HCT116 (cell line): ENCODE data around the gene TGFBR3. TPM values are rescaled to one million over a fixed set of nuclear protein-coding genes. Genes with fewer than 3 reads are reported as not detected.
"Not testable (repeated sequence)": the region's sequence is repeated elsewhere in the genome, so short reads cannot be mapped to it uniquely, and the experiment has no call there.

Source experiments
- ATAC-seq: fragments of 200-7000 bp; cut with Tn5 transposase; 2 replicates; pipeline ENCODE4 v1.9.1; 2020; ENCODE audit warnings: mild to moderate bottlenecking, moderate library complexity
- BruUV-seq: library from RNA; stranded (reverse); fragments of 400-500 nt; replicated peaks from 2 replicates; lab custom pipeline; 2021; lab: Mats Ljungman, UMichigan
- CTCF ChIA-PET: fragments of 300-600 bp; sonication (Branson Sonifier 250); formaldehyde crosslinking; loops from one replicate; lab custom pipeline; 2021; ENCODE audit warnings: antibody characterized with exemption; lab: Charles Lee
- POLR2A ChIA-PET: fragments of 300-600, 350-600 bp; sonication (Branson Sonifier 250); formaldehyde crosslinking; loops from one replicate; lab custom pipeline; 2021; ENCODE audit warnings: antibody characterized with exemption; lab: Charles Lee
- RAD21 ChIA-PET, 2 experiments: fragments of 300-600 bp; sonication (Branson Sonifier 250); formaldehyde crosslinking; loops; one replicate each; lab custom pipeline; 2023; ENCODE audit warnings: low total read pairs in 2 of 2; ENCODE audit not compliant: uncharacterized antibody in 2 of 2, unreplicated experiment in 2 of 2, low non-redundant PET in 1 of 2; lab: Charles Lee
- DNase-seq: peaks from one replicate; pipeline ENCODE4 v3.0.0-alpha.2; 2010; ENCODE audit warnings: low read depth, low spot score
- H2AFZ ChIP-seq: fragments of 200-600 bp; shearing (Covaris generic), sonication (generic); 2 replicates; pipeline ENCODE4 v1.6.1; 2017; ENCODE audit warnings: low read depth, mixed run types, mixed read lengths, antibody characterized with exemption, low read length; ENCODE audit not compliant: poor library complexity, severe bottlenecking
- H3K27ac ChIP-seq: 2 replicates; pipeline ENCODE4 v1.5.1; 2012; ENCODE audit warnings: low read depth, low read length
- H3K27me3 ChIP-seq: fragments of 200-600 bp; sonication (generic); 2 replicates; pipeline ENCODE4 v1.6.1; 2016; ENCODE audit warnings: mixed run types, low read length, mixed read lengths; ENCODE audit not compliant: insufficient read depth
- H3K36me3 ChIP-seq, 2 experiments: fragments of 200-500 bp in 1 of 2; fragments of 200-600 bp in 1 of 2; sonication (Bioruptor generic) in 1 of 2; sonication (generic) in 1 of 2; 2 replicates each; pipeline versions ENCODE4 v1.5.1 to v1.6.1; 2014 to 2016; ENCODE audit warnings: low read length in 2 of 2, inconsistent platforms in 1 of 2, mixed read lengths in 1 of 2, mixed run types in 1 of 2; ENCODE audit not compliant: insufficient read depth in 2 of 2, control insufficient read depth in 1 of 2
- H3K4me1 ChIP-seq, 2 experiments: fragments of 200-600 bp in 1 of 2; sonication (generic) in 1 of 2; 2 replicates each; pipeline versions ENCODE4 v1.5.1 to v1.6.1; 2012 to 2017; ENCODE audit warnings: low read length in 2 of 2, inconsistent platforms in 1 of 2, mild to moderate bottlenecking in 1 of 2, mixed read lengths in 1 of 2, mixed run types in 1 of 2, moderate library complexity in 1 of 2; ENCODE audit not compliant: insufficient read depth in 2 of 2, control insufficient read depth in 1 of 2
- H3K4me2 ChIP-seq: fragments of 200-600 bp; sonication (generic); 2 replicates; pipeline ENCODE4 v1.6.1; 2017; ENCODE audit warnings: mixed run types, low read length, mixed read lengths
- H3K4me3 ChIP-seq, 2 experiments: fragments of 200-600 bp in 1 of 2; sonication (generic) in 1 of 2; replicated peaks in 1 of 2; 2 replicates each; pipeline ENCODE4 v1.5.1; 2011 to 2016; ENCODE audit warnings: low read length in 2 of 2, control low read depth in 1 of 2, low read depth in 1 of 2, mild to moderate bottlenecking in 1 of 2, mixed read lengths in 1 of 2, mixed run types in 1 of 2
- H3K79me2 ChIP-seq: fragments of 200-600 bp; sonication (generic); 2 replicates; pipeline ENCODE4 v1.6.1; 2017; ENCODE audit warnings: mild to moderate bottlenecking, mixed run types, low read length, moderate library complexity, mixed read lengths; ENCODE audit not compliant: insufficient read depth
- H3K9ac ChIP-seq: fragments of 200-600 bp; sonication (generic); 2 replicates; pipeline ENCODE4 v1.6.1; 2016; ENCODE audit warnings: low read length, mixed read lengths
- H3K9me2 ChIP-seq: fragments of 200-600 bp; sonication (generic), shearing (Covaris generic); 2 replicates; pipeline ENCODE4 v1.6.1; 2017; ENCODE audit warnings: mixed run types, mild to moderate bottlenecking, moderate library complexity; ENCODE audit not compliant: insufficient read depth
- H3K9me3 ChIP-seq, 2 experiments: fragments of 200-500 bp in 1 of 2; fragments of 200-600 bp in 1 of 2; sonication (Bioruptor generic) in 1 of 2; sonication (generic) in 1 of 2; 2 replicates each; pipeline ENCODE4 v1.6.1; 2014 to 2017; ENCODE audit warnings: low read length in 2 of 2, mixed read lengths in 2 of 2, inconsistent platforms in 1 of 2, low read depth in 1 of 2, mild to moderate bottlenecking in 1 of 2, mixed run types in 1 of 2, moderate library complexity in 1 of 2; ENCODE audit not compliant: control insufficient read depth in 1 of 2, insufficient read depth in 1 of 2
- H4K20me1 ChIP-seq: fragments of 200-600 bp; sonication (generic), shearing (Covaris generic); 2 replicates; pipeline ENCODE4 v1.6.1; 2017; ENCODE audit warnings: mixed run types, mild to moderate bottlenecking, moderate library complexity; ENCODE audit not compliant: insufficient read depth
- EZH2 ChIP-seq: fragments of 200-600 bp; sonication (generic); IDR thresholded peaks from 2 replicates; pipeline ENCODE4 v1.6.1; 2017; ENCODE audit warnings: antibody characterized with exemption, mixed run types
- ZFX ChIP-seq: fragments of 450-650 bp; IDR thresholded peaks from 2 replicates; pipeline ENCODE4 v1.6.1; 2017
- intact Hi-C: fragments of 100-400 bp; cut with micrococcal nuclease; formaldehyde crosslinking; loops from 2 replicates; pipeline ENCODE4 v1.10.0; 2022
- total RNA-seq: library from RNA; stranded (reverse); gene quantifications from one replicate; pipeline ENCODE4 v1.2.1, GENCODE V29; 2021; ENCODE audit not compliant: unreplicated experiment
- TF ChIP-seq, protein P1 (sequence below): IDR thresholded peaks from 2 replicates; pipeline ENCODE4 v1.6.1; 2012; ENCODE audit warnings: low read depth

TGFBR3 gene
- total RNA-seq, 1 experiment from 2014 or later, result 7.1 TPM

GRCh38 chr1:91853397-91853796 is 32.6 kb downstream of the TGFBR3 start (continued):
- TF ChIP-seq, protein P1, sequence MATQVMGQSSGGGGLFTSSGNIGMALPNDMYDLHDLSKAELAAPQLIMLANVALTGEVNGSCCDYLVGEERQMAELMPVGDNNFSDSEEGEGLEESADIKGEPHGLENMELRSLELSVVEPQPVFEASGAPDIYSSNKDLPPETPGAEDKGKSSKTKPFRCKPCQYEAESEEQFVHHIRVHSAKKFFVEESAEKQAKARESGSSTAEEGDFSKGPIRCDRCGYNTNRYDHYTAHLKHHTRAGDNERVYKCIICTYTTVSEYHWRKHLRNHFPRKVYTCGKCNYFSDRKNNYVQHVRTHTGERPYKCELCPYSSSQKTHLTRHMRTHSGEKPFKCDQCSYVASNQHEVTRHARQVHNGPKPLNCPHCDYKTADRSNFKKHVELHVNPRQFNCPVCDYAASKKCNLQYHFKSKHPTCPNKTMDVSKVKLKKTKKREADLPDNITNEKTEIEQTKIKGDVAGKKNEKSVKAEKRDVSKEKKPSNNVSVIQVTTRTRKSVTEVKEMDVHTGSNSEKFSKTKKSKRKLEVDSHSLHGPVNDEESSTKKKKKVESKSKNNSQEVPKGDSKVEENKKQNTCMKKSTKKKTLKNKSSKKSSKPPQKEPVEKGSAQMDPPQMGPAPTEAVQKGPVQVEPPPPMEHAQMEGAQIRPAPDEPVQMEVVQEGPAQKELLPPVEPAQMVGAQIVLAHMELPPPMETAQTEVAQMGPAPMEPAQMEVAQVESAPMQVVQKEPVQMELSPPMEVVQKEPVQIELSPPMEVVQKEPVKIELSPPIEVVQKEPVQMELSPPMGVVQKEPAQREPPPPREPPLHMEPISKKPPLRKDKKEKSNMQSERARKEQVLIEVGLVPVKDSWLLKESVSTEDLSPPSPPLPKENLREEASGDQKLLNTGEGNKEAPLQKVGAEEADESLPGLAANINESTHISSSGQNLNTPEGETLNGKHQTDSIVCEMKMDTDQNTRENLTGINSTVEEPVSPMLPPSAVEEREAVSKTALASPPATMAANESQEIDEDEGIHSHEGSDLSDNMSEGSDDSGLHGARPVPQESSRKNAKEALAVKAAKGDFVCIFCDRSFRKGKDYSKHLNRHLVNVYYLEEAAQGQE, result no peak
- no peak for TF ChIP-seq ZFX
- TF ChIP-seq EZH2, result no peak

DNA sequence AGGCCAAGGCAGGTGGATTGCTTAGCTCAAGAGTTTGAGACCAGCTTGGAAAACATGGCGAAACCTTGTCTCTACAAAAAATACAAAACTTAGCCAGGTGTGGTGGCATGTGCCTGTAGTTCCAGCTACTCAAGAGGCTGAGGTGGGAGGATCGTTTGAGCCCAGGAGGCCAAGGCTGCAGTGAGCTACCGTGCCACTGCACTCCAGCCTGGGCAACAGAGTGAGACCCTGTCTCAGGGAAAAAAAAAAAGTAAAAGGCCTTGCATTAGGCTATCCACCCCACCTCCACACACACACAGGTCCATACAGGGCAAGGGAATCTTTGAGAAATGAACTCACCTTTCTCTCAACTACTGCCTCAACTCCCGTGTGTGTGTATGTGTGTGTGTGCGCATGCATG is 33.9 kb downstream of the TGFBR3 start:
- H3K27ac ChIP-seq, H3K27me3 ChIP-seq, H3K4me1 ChIP-seq, H3K9me2 ChIP-seq, DNase-seq, H3K4me3 ChIP-seq, intact Hi-C loops, H3K79me2 ChIP-seq, RAD21 ChIA-PET, H3K9ac ChIP-seq, H3K4me2 ChIP-seq, ATAC-seq, BruUV-seq, CTCF ChIA-PET, H2AFZ ChIP-seq, POLR2A ChIA-PET, H3K36me3 ChIP-seq, H4K20me1 ChIP-seq, H3K9me3 ChIP-seq: not testable (repeated sequence)
